Hematopoietic multipotent progenitor cell treated with erythropoietin and hydrocortisone succinate and interleukin-3 and kit ligand, for 8 days (in vitro differentiated cells): Measurements from ENCODE around the gene AKR1C8.

ENCODE experiments used
- DNase-seq: peaks from one replicate; pipeline ENCODE4 v3.0.0-alpha.2; 2015

Gene AKR1C8

GRCh38 chr10:5107860-5108526 is 77.0 kb downstream of the AKR1C8 start:
- no peak for DNase-seq

GRCh38 chr10:5106553-5106952 is 78.4 kb downstream of the AKR1C8 start:
- peak; percentile 21 for DNase-seq

GRCh38 chr10:5105626-5106025 is 79.3 kb downstream of the AKR1C8 start:
- no peak for DNase-seq
